GOT3 (cell line): ENCODE measurements around the gene SLC13A1.
"Not testable (repeated sequence)": the region's sequence is repeated elsewhere in the genome, so short reads cannot be mapped to it uniquely, and the experiment has no call there.

Experiments
- DNase-seq: peaks from one replicate; lab custom pipeline; 2025; ENCODE audit warnings: mixed read lengths; lab: John Stamatoyannopoulos, UW

The SLC13A1 gene

GRCh38 chr7:123199883-123200282, at the start of gene SLC13A1:
TSS of gene SLC13A1 (minus strand) at chr7:123199969. CDS start at chr7:123199946, 23 bp downstream.
- no peak for DNase-seq

- DNase-seq: no peak
Measured at GRCh38 chr7:123244768-123245167, 45.0 kb upstream of the SLC13A1 start.

- no peak for DNase-seq
Measured at GRCh38 chr7:123242467-123243092, 42.8 kb upstream of the SLC13A1 start.

GRCh38 chr7:123241809-123242208, 42.0 kb upstream of the SLC13A1 start:
- no peak for DNase-seq

- no peak for DNase-seq
Measured at GRCh38 chr7:123231021-123232000, 31.5 kb upstream of the SLC13A1 start.

- no peak for DNase-seq
Measured at GRCh38 chr7:123230603-123231002, 30.8 kb upstream of the SLC13A1 start.

GRCh38 chr7:123230147-123230546, 30.4 kb upstream of the SLC13A1 start:
- no peak for DNase-seq

- no peak for DNase-seq
Measured at GRCh38 chr7:123229426-123229825, 29.7 kb upstream of the SLC13A1 start.

GRCh38 chr7:123227666-123228065, 27.9 kb upstream of the SLC13A1 start:
- not testable (repeated sequence) for DNase-seq

GRCh38 chr7:123220396-123220795, 20.6 kb upstream of the SLC13A1 start:
- no peak for DNase-seq

GRCh38 chr7:123218866-123219265, 19.1 kb upstream of the SLC13A1 start:
- DNase-seq: no peak

GRCh38 chr7:123216825-123217224, 17.1 kb upstream of the SLC13A1 start:
- no peak for DNase-seq

- DNase-seq: no peak
Measured at GRCh38 chr7:123215350-123215749, 15.6 kb upstream of the SLC13A1 start.

- no peak for DNase-seq
Measured at GRCh38 chr7:123211545-123211944, 11.8 kb upstream of the SLC13A1 start.

GRCh38 chr7:123210986-123211385, 11.2 kb upstream of the SLC13A1 start:
- DNase-seq: no peak

- DNase-seq: no peak
Measured at GRCh38 chr7:123209786-123210185, 10.0 kb upstream of the SLC13A1 start.

- DNase-seq: no peak
Measured at GRCh38 chr7:123208793-123209192, 9.0 kb upstream of the SLC13A1 start.

GRCh38 chr7:123204206-123204835, 4.6 kb upstream of the SLC13A1 start:
- DNase-seq: no peak

- DNase-seq: no peak
Measured at GRCh38 chr7:123201901-123202300, 2.1 kb upstream of the SLC13A1 start.

GRCh38 chr7:123198668-123199652, 809 bp downstream of the SLC13A1 start:
- no peak for DNase-seq

GRCh38 chr7:123198111-123198510, 1.7 kb downstream of the SLC13A1 start:
- no peak for DNase-seq
